ENCODE data around the gene MTA3. TPM values are rescaled to one million over a fixed set of nuclear protein-coding genes. Genes with fewer than 3 reads are reported as not detected.

MTA3 gene
- total and polyA plus RNA-seq, 9 donors = 31.9 to 87.5 (median 61.0) TPM

DNA sequence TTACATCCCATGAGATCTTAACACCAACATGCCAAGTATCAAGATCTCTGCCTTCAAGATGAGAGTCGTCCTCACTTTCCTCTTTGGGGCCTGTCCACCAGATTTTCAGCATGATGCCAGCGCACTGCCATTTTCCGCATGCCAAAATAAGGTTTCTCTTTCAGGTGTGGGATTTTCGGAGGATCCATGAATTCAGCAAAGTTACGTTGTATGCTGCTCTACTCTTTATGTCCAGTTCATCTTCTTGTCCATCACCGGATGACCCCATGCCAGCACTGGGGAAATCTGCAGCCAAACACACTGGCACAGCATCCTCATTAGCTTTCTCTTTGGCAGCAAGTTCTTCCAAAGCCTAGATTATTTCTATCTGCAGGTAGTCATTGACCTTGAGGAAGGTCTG is 228.8 kb downstream of the MTA3 start:
- peaks cover 14% of the 10 kb centered on the region for H3K4me1 ChIP-seq (ENCODE audit: insufficient read depth)
- 79 to 86% (median 84%) methylated on average over 6 of the region's 6 CpGs for WGBS, 3 donors

DNA sequence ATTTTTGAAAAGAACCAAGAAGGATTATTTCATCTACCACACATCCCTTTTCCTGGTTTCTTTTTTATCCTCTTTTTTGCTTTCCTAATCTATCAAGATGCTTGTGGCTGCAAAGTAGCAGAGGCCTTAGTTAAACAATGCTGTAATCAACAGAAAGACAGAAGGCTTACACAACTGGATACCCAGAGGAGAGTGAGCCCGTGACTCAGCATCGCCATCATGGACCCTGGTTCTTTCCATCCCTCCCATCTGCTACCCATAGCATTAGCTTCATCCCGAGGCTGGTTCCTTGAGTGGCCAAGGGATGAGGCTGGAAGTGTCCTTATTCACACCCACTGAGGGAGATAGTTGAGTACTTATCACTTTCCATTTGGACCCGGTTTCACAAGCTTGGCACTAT is 231.4 kb downstream of the MTA3 start:
- WGBS, 3 donors = 73 to 86% (median 82%) methylated on average over 4 of the region's 4 CpGs
- Histone ChIP-seq H3K27me3 (no peaks in the 10 kb centered on the region), H3K27ac (no peak overlapping the region), H3K9me3 (no peaks in the 10 kb centered on the region), H3K36me3 (no peaks in the 10 kb centered on the region), H3K4me1 (ENCODE audit: insufficient read depth) (peaks cover 9% of the 10 kb centered on the region), H3K4me3 (no peak overlapping the region)
- intact Hi-C loops (cut with DNase I) = no loop called here
- DNase-seq = no peak
- no peak for TF ChIP-seq EP300 (IDR thresholded peaks at IDR 0.05)
- TF ChIP-seq POLR2A (IDR thresholded peaks at IDR 0.05) = no peak
- no peak for TF ChIP-seq CTCF (IDR thresholded peaks at IDR 0.05)

More for the DNA sequence above, 228.8 kb downstream of the MTA3 start:
- intact Hi-C loops (cut with DNase I) = no loop called here
- TF ChIP-seq POLR2A (IDR thresholded peaks at IDR 0.05) (no peak), EP300 (IDR thresholded peaks at IDR 0.05) (no peak), CTCF (IDR thresholded peaks at IDR 0.05) (no peak)
- Histone ChIP-seq H3K9me3 (no peaks in the 10 kb centered on the region), H3K4me3 (no peak overlapping the region), H3K36me3 (no peaks in the 10 kb centered on the region), H3K27me3 (no peaks in the 10 kb centered on the region), H3K27ac (no peak overlapping the region)
- DNase-seq = peak in 1 of 5 donors; percentile 8

GRCh38 chr2:42800461-42800962 is 232.1 kb downstream of the MTA3 start:
- Histone ChIP-seq H3K9me3 (no peaks in the 10 kb centered on the region), H3K27me3 (no peaks in the 10 kb centered on the region), H3K36me3 (no peaks in the 10 kb centered on the region), H3K27ac (no peak overlapping the region), H3K4me3 (no peak overlapping the region), H3K4me1 (ENCODE audit: insufficient read depth) (peaks cover 9% of the 10 kb centered on the region)
- DNase-seq = no peak
- TF ChIP-seq POLR2A (IDR thresholded peaks at IDR 0.05) = no peak
- TF ChIP-seq EP300 (IDR thresholded peaks at IDR 0.05) = no peak
- TF ChIP-seq CTCF (IDR thresholded peaks at IDR 0.05) = no peak
- intact Hi-C loops (cut with DNase I) = no loop called here
- WGBS, 3 donors = 90 to 93% (median 93%) methylated on average over 4 of the region's 4 CpGs

DNA sequence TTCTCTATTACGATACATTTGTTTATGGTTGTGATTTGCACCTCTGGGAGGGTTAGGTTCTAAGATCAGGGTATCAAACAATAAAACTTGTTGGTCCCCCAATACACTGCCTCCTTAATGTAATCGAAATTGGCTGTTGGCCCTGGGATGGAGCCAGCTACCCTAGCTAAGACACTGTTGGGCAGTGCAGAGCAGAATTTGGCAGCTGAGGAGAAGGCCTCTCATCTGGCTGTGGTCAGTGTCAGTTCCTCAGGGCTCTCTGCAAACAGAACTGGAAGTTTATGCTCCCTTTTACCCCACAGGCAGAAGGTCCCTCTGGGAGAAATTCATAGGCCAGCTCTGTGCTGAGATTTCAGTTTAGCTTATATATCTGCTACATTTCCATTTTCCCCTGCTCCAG is 232.5 kb downstream of the MTA3 start:
- no peaks in the 10 kb centered on the region for H3K9me3 ChIP-seq
- intact Hi-C loops (cut with DNase I) = no loop called here
- no peaks in the 10 kb centered on the region for H3K36me3 ChIP-seq
- peaks cover 7% of the 10 kb centered on the region for H3K4me1 ChIP-seq (ENCODE audit: insufficient read depth)
- TF ChIP-seq CTCF (IDR thresholded peaks at IDR 0.05) = no peak
- TF ChIP-seq EP300 (IDR thresholded peaks at IDR 0.05) = no peak
- TF ChIP-seq POLR2A (IDR thresholded peaks at IDR 0.05) = no peak
- 49 to 53% (median 50%) methylated on average over 2 of the region's 2 CpGs for WGBS, 3 donors
- peak in 1 of 5 donors; percentile 26 for DNase-seq
- no peak overlapping the region for H3K27ac ChIP-seq
- H3K27me3 ChIP-seq = no peaks in the 10 kb centered on the region
- no peak overlapping the region for H3K4me3 ChIP-seq
